HG02610 (cell line): ENCODE results near the gene NFE2L3.
"Not testable (repeated sequence)": the region's sequence is repeated elsewhere in the genome, so short reads cannot be mapped to it uniquely, and the experiment has no call there.

Source experiments
- ATAC-seq: cut with Tn5 transposase; IDR thresholded peaks from one replicate; pipeline ENCODE4 v1.9.1; 2021; ENCODE audit warnings: mild to moderate bottlenecking, moderate library complexity; ENCODE audit not compliant: unreplicated experiment

NFE2L3 gene

GRCh38 chr7:26151953-26152781, at the start of gene NFE2L3:
NFE2L3 (plus strand) TSS chr7:26152198; CDS start chr7:26152499, 301 bp downstream.
- ATAC-seq, result peak; percentile 61

- ATAC-seq, result no peak
Measured at GRCh38 chr7:26103596-26103995, 48.4 kb upstream of the NFE2L3 start.

GRCh38 chr7:26105236-26105635, 46.8 kb upstream of the NFE2L3 start:
- no peak for ATAC-seq

- ATAC-seq, result no peak
Measured at GRCh38 chr7:26105931-26106330, 46.1 kb upstream of the NFE2L3 start.

- no peak for ATAC-seq
Measured at GRCh38 chr7:26112203-26112740, 39.7 kb upstream of the NFE2L3 start.

GRCh38 chr7:26115650-26116049, 36.3 kb upstream of the NFE2L3 start:
- ATAC-seq, result no peak

- no peak for ATAC-seq
Measured at GRCh38 chr7:26117142-26117807, 34.7 kb upstream of the NFE2L3 start.

GRCh38 chr7:26117970-26118369, 34.0 kb upstream of the NFE2L3 start:
- ATAC-seq, result no peak

- ATAC-seq, result no peak
Measured at GRCh38 chr7:26122745-26123144, 29.3 kb upstream of the NFE2L3 start.

GRCh38 chr7:26124775-26125174, 27.2 kb upstream of the NFE2L3 start:
- ATAC-seq, result not testable (repeated sequence)

- ATAC-seq, result no peak
Measured at GRCh38 chr7:26127411-26127810, 24.6 kb upstream of the NFE2L3 start.

GRCh38 chr7:26131056-26131589, 20.9 kb upstream of the NFE2L3 start:
- no peak for ATAC-seq

- ATAC-seq, result no peak
Measured at GRCh38 chr7:26135076-26135475, 16.9 kb upstream of the NFE2L3 start.

- ATAC-seq, result no peak
Measured at GRCh38 chr7:26135551-26135950, 16.4 kb upstream of the NFE2L3 start.

GRCh38 chr7:26136831-26137230, 15.2 kb upstream of the NFE2L3 start:
- ATAC-seq, result no peak

GRCh38 chr7:26140380-26140779, 11.6 kb upstream of the NFE2L3 start:
- no peak for ATAC-seq

- no peak for ATAC-seq
Measured at GRCh38 chr7:26141077-26141476, 10.9 kb upstream of the NFE2L3 start.

GRCh38 chr7:26143298-26144048, 8.5 kb upstream of the NFE2L3 start:
- ATAC-seq, result no peak

- ATAC-seq, result no peak
Measured at GRCh38 chr7:26144184-26145080, 7.6 kb upstream of the NFE2L3 start.

- ATAC-seq, result no peak
Measured at GRCh38 chr7:26145238-26145637, 6.8 kb upstream of the NFE2L3 start.
